Embryonic facial prominence (tissue), 1 donor: Measurements from ENCODE around the gene RING1.

Experiments used
- DNase-seq: peaks from one replicate; pipeline ENCODE4 v3.0.0-alpha.2; 2016; ENCODE audit errors: extremely low spot score

The RING1 gene

GRCh38 chr6:33247977-33248642 is 39.8 kb downstream of the RING1 start:
- peak; percentile 74 for DNase-seq

GRCh38 chr6:33248643-33248931 is 40.3 kb downstream of the RING1 start:
- DNase-seq = no peak

- peak; percentile 100 for DNase-seq
These were observed 40.8 kb downstream of the RING1 start for GRCh38 chr6:33248932-33249731.

GRCh38 chr6:33249732-33250630 is 41.7 kb downstream of the RING1 start:
- DNase-seq = no peak

- no peak for DNase-seq
These were observed 42.4 kb downstream of the RING1 start for GRCh38 chr6:33250731-33251130.

- no peak for DNase-seq
These were observed 43.2 kb downstream of the RING1 start for GRCh38 chr6:33251395-33252012.

GRCh38 chr6:33252759-33253158 is 44.5 kb downstream of the RING1 start:
- DNase-seq = no peak

GRCh38 chr6:33254591-33254990 is 46.3 kb downstream of the RING1 start:
- DNase-seq = no peak

GRCh38 chr6:33259032-33259431 is 50.7 kb downstream of the RING1 start:
- no peak for DNase-seq
